ENCODE results near the gene ABCA10. TPM values are rescaled to one million over a fixed set of nuclear protein-coding genes. Genes with fewer than 3 reads are reported as not detected.

ABCA10 gene
- total RNA-seq, 2 donors from 2014 or later = not detected

DNA sequence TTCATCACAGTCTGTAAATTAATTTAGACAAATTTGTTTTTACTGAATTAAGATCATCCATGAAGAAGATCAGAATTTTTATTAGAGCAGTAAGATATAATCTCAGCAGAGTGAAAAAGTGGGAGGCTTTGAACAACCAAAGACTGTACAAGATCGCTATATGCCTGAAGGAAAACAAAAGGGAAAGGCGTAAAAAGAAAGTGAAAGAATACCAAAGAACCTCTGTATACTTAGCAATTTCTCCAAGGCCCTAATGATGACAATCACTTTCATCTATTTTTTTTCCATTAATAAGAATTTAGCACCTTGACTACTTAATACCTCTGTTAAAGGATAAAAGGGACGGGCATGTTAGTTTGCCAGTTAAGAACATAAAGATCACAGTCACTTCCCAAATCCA is 38.6 kb upstream of the ABCA10 start:
- no peaks in the 10 kb centered on the region for H3K9me3 Mint-ChIP-seq
- DNase-seq = no peak
- Histone ChIP-seq H3K27me3 (ENCODE audit: control insufficient read depth, insufficient read depth, low read length, poor library complexity, severe bottlenecking) (no peaks in the 10 kb centered on the region), H3K4me3 (ENCODE audit: low read length) (no peak overlapping the region), H3K9me3 (ENCODE audit: control insufficient read depth, low read length) (no peaks in the 10 kb centered on the region), H3K9ac (ENCODE audit: extremely low read depth, low read length, poor library complexity, severe bottlenecking) (no peak overlapping the region), H3K27ac (ENCODE audit: low read depth, low read length) (no peak overlapping the region), H3K36me3 (ENCODE audit: control insufficient read depth, insufficient read depth, low read length) (no peaks in the 10 kb centered on the region), H3K4me1 (ENCODE audit: control insufficient read depth, insufficient read depth, low read length) (no peaks in the 10 kb centered on the region)
- H3K36me3 Mint-ChIP-seq (ENCODE audit: low read depth) = no peaks in the 10 kb centered on the region
- H3K4me3 Mint-ChIP-seq = no peak overlapping the region
- TF ChIP-seq, protein P1, sequence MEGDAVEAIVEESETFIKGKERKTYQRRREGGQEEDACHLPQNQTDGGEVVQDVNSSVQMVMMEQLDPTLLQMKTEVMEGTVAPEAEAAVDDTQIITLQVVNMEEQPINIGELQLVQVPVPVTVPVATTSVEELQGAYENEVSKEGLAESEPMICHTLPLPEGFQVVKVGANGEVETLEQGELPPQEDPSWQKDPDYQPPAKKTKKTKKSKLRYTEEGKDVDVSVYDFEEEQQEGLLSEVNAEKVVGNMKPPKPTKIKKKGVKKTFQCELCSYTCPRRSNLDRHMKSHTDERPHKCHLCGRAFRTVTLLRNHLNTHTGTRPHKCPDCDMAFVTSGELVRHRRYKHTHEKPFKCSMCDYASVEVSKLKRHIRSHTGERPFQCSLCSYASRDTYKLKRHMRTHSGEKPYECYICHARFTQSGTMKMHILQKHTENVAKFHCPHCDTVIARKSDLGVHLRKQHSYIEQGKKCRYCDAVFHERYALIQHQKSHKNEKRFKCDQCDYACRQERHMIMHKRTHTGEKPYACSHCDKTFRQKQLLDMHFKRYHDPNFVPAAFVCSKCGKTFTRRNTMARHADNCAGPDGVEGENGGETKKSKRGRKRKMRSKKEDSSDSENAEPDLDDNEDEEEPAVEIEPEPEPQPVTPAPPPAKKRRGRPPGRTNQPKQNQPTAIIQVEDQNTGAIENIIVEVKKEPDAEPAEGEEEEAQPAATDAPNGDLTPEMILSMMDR (conservative IDR thresholded peaks at IDR 0.05) = no peak
- no peaks in the 10 kb centered on the region for H3K27me3 Mint-ChIP-seq (ENCODE audit: insufficient read depth)
- no peak overlapping the region for H3K27ac Mint-ChIP-seq
- 95 to 100% methylated on average over 1 to 3 of the region's 3 CpGs for WGBS, 2 experiments (ENCODE audit: insufficient coverage in 1 of 2, insufficient read length in 1 of 2)
- no peaks in the 10 kb centered on the region for H3K4me1 Mint-ChIP-seq

DNA sequence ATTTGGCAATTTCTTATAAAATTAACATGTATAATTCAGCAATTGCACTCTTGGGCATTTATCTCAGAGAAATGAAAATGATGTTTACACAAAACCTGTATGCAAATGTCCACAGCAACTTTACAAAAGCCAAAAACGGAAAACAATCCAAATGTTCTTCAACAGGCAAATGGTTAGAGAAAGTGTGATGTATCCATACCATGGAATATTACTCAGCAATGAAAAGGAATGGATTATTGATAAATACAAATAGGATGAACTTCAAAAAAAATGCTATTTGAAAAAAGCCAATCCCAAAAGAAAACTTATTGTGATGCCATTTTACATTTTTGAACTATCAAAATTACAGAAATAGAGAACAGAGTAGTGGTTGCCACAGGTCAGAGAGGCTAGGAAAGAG is 37.2 kb upstream of the ABCA10 start:
- no peak for DNase-seq
- no peaks in the 10 kb centered on the region for H3K36me3 ChIP-seq (ENCODE audit: control insufficient read depth, insufficient read depth, low read length)
- no peak overlapping the region for H3K27ac ChIP-seq (ENCODE audit: low read depth, low read length)
- H3K4me1 Mint-ChIP-seq = no peaks in the 10 kb centered on the region
- H3K4me3 ChIP-seq (ENCODE audit: low read length) = no peak overlapping the region
- H3K27me3 Mint-ChIP-seq (ENCODE audit: insufficient read depth) = no peaks in the 10 kb centered on the region
- H3K4me1 ChIP-seq (ENCODE audit: control insufficient read depth, insufficient read depth, low read length) = no peaks in the 10 kb centered on the region
- no peaks in the 10 kb centered on the region for H3K27me3 ChIP-seq (ENCODE audit: control insufficient read depth, insufficient read depth, low read length, poor library complexity, severe bottlenecking)
- H3K9me3 ChIP-seq (ENCODE audit: control insufficient read depth, low read length) = no peaks in the 10 kb centered on the region
- H3K4me3 Mint-ChIP-seq = no peak overlapping the region
- TF ChIP-seq, protein P1 (conservative IDR thresholded peaks at IDR 0.05) = no peak
- H3K9ac ChIP-seq (ENCODE audit: extremely low read depth, low read length, poor library complexity, severe bottlenecking) = no peak overlapping the region
- H3K36me3 Mint-ChIP-seq (ENCODE audit: low read depth) = no peaks in the 10 kb centered on the region
- no peaks in the 10 kb centered on the region for H3K9me3 Mint-ChIP-seq
- no peak overlapping the region for H3K27ac Mint-ChIP-seq
- WGBS, 2 experiments (ENCODE audit: insufficient coverage in 1 of 2, insufficient read length in 1 of 2) = 75% methylated on average over 1 of the region's 1 CpG; no CpG with 5 or more reads in 1 of the 2 experiments

DNA sequence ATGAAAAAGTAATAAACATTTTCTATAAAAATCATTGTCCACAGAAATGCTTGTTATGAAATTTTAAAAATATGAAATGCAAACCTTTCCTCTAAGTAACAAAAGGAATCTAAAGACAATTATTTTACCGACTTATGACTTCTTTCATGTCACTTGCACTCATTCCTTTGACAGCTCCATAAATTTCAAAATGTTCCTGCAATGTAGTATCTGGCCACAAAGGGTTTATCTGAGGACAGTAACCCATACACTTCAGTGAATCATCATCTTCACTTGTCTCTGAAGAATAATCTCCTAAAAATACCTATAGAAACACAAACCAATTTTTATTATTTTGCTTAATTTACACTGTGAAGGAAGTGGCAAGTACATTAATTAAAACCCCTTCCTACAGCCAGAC is 25.6 kb upstream of the ABCA10 start:
- Histone ChIP-seq H3K9ac (ENCODE audit: extremely low read depth, low read length, poor library complexity, severe bottlenecking) (no peak overlapping the region), H3K27me3 (ENCODE audit: control insufficient read depth, insufficient read depth, low read length, poor library complexity, severe bottlenecking) (no peaks in the 10 kb centered on the region), H3K4me3 (ENCODE audit: low read length) (no peak overlapping the region), H3K27ac (ENCODE audit: low read depth, low read length) (no peak overlapping the region), H3K36me3 (ENCODE audit: control insufficient read depth, insufficient read depth, low read length) (no peaks in the 10 kb centered on the region), H3K4me1 (ENCODE audit: control insufficient read depth, insufficient read depth, low read length) (no peaks in the 10 kb centered on the region), H3K9me3 (ENCODE audit: control insufficient read depth, low read length) (no peaks in the 10 kb centered on the region)
- peaks cover 3% of the 10 kb centered on the region for H3K4me1 Mint-ChIP-seq
- 73 to 92% methylated on average over 1 of the region's 1 CpG for WGBS, 2 experiments (ENCODE audit: insufficient coverage in 1 of 2, insufficient read length in 1 of 2)
- no peaks in the 10 kb centered on the region for H3K36me3 Mint-ChIP-seq (ENCODE audit: low read depth)
- H3K27ac Mint-ChIP-seq = no peak overlapping the region
- H3K9me3 Mint-ChIP-seq = no peaks in the 10 kb centered on the region
- H3K4me3 Mint-ChIP-seq = no peak overlapping the region
- no peaks in the 10 kb centered on the region for H3K27me3 Mint-ChIP-seq (ENCODE audit: insufficient read depth)
- no peak for DNase-seq
- TF ChIP-seq, protein P1 (conservative IDR thresholded peaks at IDR 0.05) = no peak

All from endodermal cell (in vitro differentiated cells).